ENCODE measurements around the gene CCDC85C. TPM values are rescaled to one million over a fixed set of nuclear protein-coding genes. Genes with fewer than 3 reads are reported as not detected.

CCDC85C gene
- total and polyA plus RNA-seq, 4 experiments from 2014 or later = 0.36 to 14.4 (median 7.9) TPM

GRCh38 chr14:99621948-99622347 lies 17.9 kb upstream of the CCDC85C start:
- no peaks in the 10 kb centered on the region for H3K36me3 Mint-ChIP-seq
- H3K36me3 ChIP-seq (ENCODE audit: insufficient read depth, low read length) = no peaks in the 10 kb centered on the region
- peaks cover 5 to 34% of the 10 kb centered on the region in 2 donors for H3K27me3 Mint-ChIP-seq
- no peak overlapping the region for H3K4me3 ChIP-seq (ENCODE audit: low read length in 2 of 2)
- DNase-seq = no peak
- H3K9me3 ChIP-seq (ENCODE audit: control insufficient read depth in 1 of 2, low read length in 2 of 2) = no peaks in the 10 kb centered on the region
- ChIA-PET POLR2A (ENCODE audit: partially characterized antibody) (no interaction called here), CTCF (ENCODE audit: partially characterized antibody) (interaction anchor here (1.4 kb wide), 1 partner anchor 12 kb away, joined by 3 read pairs; no protein-coding TSS in a partner anchor)
- H3K4me1 ChIP-seq (ENCODE audit: insufficient read depth, low read length) = peaks cover 7% of the 10 kb centered on the region
- no peaks in the 10 kb centered on the region for H3K9me3 Mint-ChIP-seq
- peaks cover 0 to 3% (median 0%) of the 10 kb centered on the region in 4 donors for H3K4me1 Mint-ChIP-seq
- peaks cover 5% of the 10 kb centered on the region for H3K27me3 ChIP-seq (ENCODE audit: insufficient read depth, low read length)
- H3K27ac Mint-ChIP-seq = no peak overlapping the region
- H3K27ac ChIP-seq (ENCODE audit: low read depth, low read length) = no peak overlapping the region
- no peak overlapping the region for H3K4me3 Mint-ChIP-seq
- intact Hi-C loops (cut with micrococcal nuclease) = no loop called here

- Histone ChIP-seq H3K36me3 (ENCODE audit: insufficient read depth, low read length) (no peaks in the 10 kb centered on the region), H3K27me3 (ENCODE audit: insufficient read depth, low read length) (peaks cover 5% of the 10 kb centered on the region), H3K4me1 (ENCODE audit: insufficient read depth, low read length) (peaks cover 7% of the 10 kb centered on the region), H3K4me3 (ENCODE audit: low read length in 2 of 2) (no peak overlapping the region), H3K9me3 (ENCODE audit: control insufficient read depth in 1 of 2, low read length in 2 of 2) (no peaks in the 10 kb centered on the region), H3K27ac (ENCODE audit: low read depth, low read length) (no peak overlapping the region)
- Mint-ChIP-seq H3K9me3 (no peaks in the 10 kb centered on the region), H3K4me3 (no peak overlapping the region), H3K4me1 (peaks cover 0 to 3% (median 0%) of the 10 kb centered on the region in 4 donors), H3K36me3 (no peaks in the 10 kb centered on the region), H3K27me3 (peaks cover 11 to 36% of the 10 kb centered on the region in 2 donors), H3K27ac (no peak overlapping the region)
- no peak for DNase-seq
- intact Hi-C loops (cut with micrococcal nuclease) = no loop called here
- POLR2A ChIA-PET (ENCODE audit: partially characterized antibody) = interaction anchor here (1.2 kb wide), 1 partner anchor 14 kb away, joined by 3 read pairs; no protein-coding TSS in a partner anchor
- CTCF ChIA-PET (ENCODE audit: partially characterized antibody) = interaction anchor here (1.0 kb wide), 1 partner anchor 8 kb away, joined by 4 read pairs; no protein-coding TSS in a partner anchor
Observed at GRCh38 chr14:99619835-99620834, 16.1 kb upstream of the CCDC85C start.

- peaks cover 10 to 20% of the 10 kb centered on the region in 2 donors for H3K27me3 Mint-ChIP-seq
- peaks cover 0 to 3% (median 0%) of the 10 kb centered on the region in 4 donors for H3K4me1 Mint-ChIP-seq
- no peaks in the 10 kb centered on the region for H3K9me3 Mint-ChIP-seq
- POLR2A ChIA-PET (ENCODE audit: partially characterized antibody) = interaction anchor here (1.6 kb wide), 1 partner anchor 12 kb away, joined by 4 read pairs; no protein-coding TSS in a partner anchor
- H3K27me3 ChIP-seq (ENCODE audit: insufficient read depth, low read length) = peaks cover 5% of the 10 kb centered on the region
- intact Hi-C loops (cut with micrococcal nuclease) = no loop called here
- no peak overlapping the region for H3K4me3 Mint-ChIP-seq
- peaks cover 7% of the 10 kb centered on the region for H3K4me1 ChIP-seq (ENCODE audit: insufficient read depth, low read length)
- H3K36me3 Mint-ChIP-seq = no peaks in the 10 kb centered on the region
- no peak overlapping the region for H3K27ac ChIP-seq (ENCODE audit: low read depth, low read length)
- no peak overlapping the region for H3K27ac Mint-ChIP-seq
- no peaks in the 10 kb centered on the region for H3K9me3 ChIP-seq (ENCODE audit: control insufficient read depth in 1 of 2, low read length in 2 of 2)
- no peak overlapping the region for H3K4me3 ChIP-seq (ENCODE audit: low read length in 2 of 2)
- no peak for DNase-seq
- H3K36me3 ChIP-seq (ENCODE audit: insufficient read depth, low read length) = no peaks in the 10 kb centered on the region
- CTCF ChIA-PET (ENCODE audit: partially characterized antibody) = no interaction called here
Observed at GRCh38 chr14:99616832-99617800, 13.1 kb upstream of the CCDC85C start.

DNA sequence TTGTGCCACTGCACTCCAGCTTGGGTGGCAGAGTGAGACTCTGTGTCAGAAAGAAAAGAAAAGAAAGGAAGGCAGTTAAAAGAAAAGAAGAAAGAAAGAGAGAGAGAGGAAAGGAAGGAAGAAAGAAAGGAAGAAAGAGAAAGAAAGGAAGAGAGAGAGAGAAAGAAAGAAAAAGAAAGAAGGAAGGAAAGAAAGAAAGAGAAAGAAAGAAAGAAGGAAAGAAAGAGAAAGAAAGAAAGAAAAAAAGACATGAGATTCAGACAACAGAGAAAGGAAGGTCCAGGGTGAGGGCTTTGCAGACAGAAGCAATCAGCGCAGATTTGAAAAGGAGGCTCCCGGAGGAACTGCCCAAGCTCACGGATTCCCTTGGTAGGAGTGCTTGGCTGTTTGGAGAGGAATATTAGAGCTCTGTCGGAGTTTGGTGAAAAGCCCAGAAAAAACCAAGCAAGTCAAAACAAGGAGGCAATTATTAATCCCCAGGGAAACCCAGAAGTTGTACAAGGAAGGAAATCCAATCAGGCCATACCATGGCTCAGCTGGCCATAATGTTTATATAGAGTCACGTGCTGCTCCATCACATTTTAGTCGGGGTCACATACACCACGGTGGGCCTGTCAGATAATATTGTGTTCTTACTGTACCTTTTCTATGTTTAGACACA lies 11.6 kb upstream of the CCDC85C start:
- H3K4me1 ChIP-seq (ENCODE audit: insufficient read depth, low read length) = peaks cover 7% of the 10 kb centered on the region
- no peaks in the 10 kb centered on the region for H3K36me3 ChIP-seq (ENCODE audit: insufficient read depth, low read length)
- Mint-ChIP-seq H3K9me3 (no peaks in the 10 kb centered on the region), H3K4me3 (no peak overlapping the region), H3K27me3 (peaks cover 8 to 18% of the 10 kb centered on the region in 2 donors), H3K36me3 (no peaks in the 10 kb centered on the region), H3K27ac (no peak overlapping the region), H3K4me1 (peaks cover 0 to 1% (median 0%) of the 10 kb centered on the region in 4 donors)
- H3K4me3 ChIP-seq (ENCODE audit: low read length in 2 of 2) = no peak overlapping the region
- peaks cover 5% of the 10 kb centered on the region for H3K27me3 ChIP-seq (ENCODE audit: insufficient read depth, low read length)
- ChIA-PET CTCF (ENCODE audit: partially characterized antibody) (interaction anchor here (0.9 kb wide), 1 partner anchor 66 kb away, joined by 3 read pairs; no protein-coding TSS in a partner anchor), POLR2A (ENCODE audit: partially characterized antibody) (no interaction called here)
- no peak for DNase-seq
- no peak overlapping the region for H3K27ac ChIP-seq (ENCODE audit: low read depth, low read length)
- intact Hi-C loops (cut with micrococcal nuclease) = no loop called here
- H3K9me3 ChIP-seq (ENCODE audit: control insufficient read depth in 1 of 2, low read length in 2 of 2) = no peaks in the 10 kb centered on the region

GRCh38 chr14:99612738-99613330 lies 8.8 kb upstream of the CCDC85C start:
- intact Hi-C loops (cut with micrococcal nuclease) = no loop called here
- no peaks in the 10 kb centered on the region for H3K9me3 ChIP-seq (ENCODE audit: control insufficient read depth in 1 of 2, low read length in 2 of 2)
- Mint-ChIP-seq H3K36me3 (no peaks in the 10 kb centered on the region), H3K9me3 (no peaks in the 10 kb centered on the region), H3K27ac (peak overlapping the region in 1 of 7 donors; percentile 29), H3K27me3 (peaks cover 8 to 14% of the 10 kb centered on the region in 2 donors), H3K4me1 (peaks cover 0 to 9% (median under 1%) of the 10 kb centered on the region in 4 donors), H3K4me3 (no peak overlapping the region)
- ChIA-PET CTCF (ENCODE audit: partially characterized antibody) (no interaction called here), POLR2A (ENCODE audit: partially characterized antibody) (no interaction called here)
- H3K27ac ChIP-seq (ENCODE audit: low read depth, low read length) = no peak overlapping the region
- H3K36me3 ChIP-seq (ENCODE audit: insufficient read depth, low read length) = no peaks in the 10 kb centered on the region
- no peaks in the 10 kb centered on the region for H3K27me3 ChIP-seq (ENCODE audit: insufficient read depth, low read length)
- no peak for DNase-seq
- no peaks in the 10 kb centered on the region for H3K4me1 ChIP-seq (ENCODE audit: insufficient read depth, low read length)
- H3K4me3 ChIP-seq (ENCODE audit: low read length in 2 of 2) = no peak overlapping the region

- POLR2A ChIA-PET (ENCODE audit: partially characterized antibody) = no interaction called here
- no peaks in the 10 kb centered on the region for H3K36me3 ChIP-seq (ENCODE audit: insufficient read depth, low read length)
- H3K27ac Mint-ChIP-seq = peak overlapping the region in 1 of 7 donors; percentile 36
Observed at GRCh38 chr14:99612071-99612737, 8.2 kb upstream of the CCDC85C start.

More at GRCh38 chr14:99612071-99612737, 8.2 kb upstream of the CCDC85C start:
- Mint-ChIP-seq H3K36me3 (no peaks in the 10 kb centered on the region), H3K9me3 (no peaks in the 10 kb centered on the region), H3K4me3 (no peak overlapping the region), H3K4me1 (peaks cover 0 to 9% (median under 1%) of the 10 kb centered on the region in 4 donors), H3K27me3 (peaks cover 8 to 13% of the 10 kb centered on the region in 2 donors)
- intact Hi-C loops (cut with micrococcal nuclease) = no loop called here
- no peaks in the 10 kb centered on the region for H3K9me3 ChIP-seq (ENCODE audit: control insufficient read depth in 1 of 2, low read length in 2 of 2)
- no peaks in the 10 kb centered on the region for H3K4me1 ChIP-seq (ENCODE audit: insufficient read depth, low read length)
- H3K4me3 ChIP-seq (ENCODE audit: low read length in 2 of 2) = no peak overlapping the region
- DNase-seq = no peak
- H3K27me3 ChIP-seq (ENCODE audit: insufficient read depth, low read length) = no peaks in the 10 kb centered on the region
- CTCF ChIA-PET (ENCODE audit: partially characterized antibody) = no interaction called here
- no peak overlapping the region for H3K27ac ChIP-seq (ENCODE audit: low read depth, low read length)
